ENCODE data around the gene KLHL9. TPM values are rescaled to one million over a fixed set of nuclear protein-coding genes. Genes with fewer than 3 reads are reported as not detected.
A peak's percentile ranks its signal among the peaks of the same experiment; 100 is the strongest.

Gene KLHL9
- total RNA-seq, 6 experiments from 2014 or later: 25.7 to 32.2 (median 29.9) TPM

DNA sequence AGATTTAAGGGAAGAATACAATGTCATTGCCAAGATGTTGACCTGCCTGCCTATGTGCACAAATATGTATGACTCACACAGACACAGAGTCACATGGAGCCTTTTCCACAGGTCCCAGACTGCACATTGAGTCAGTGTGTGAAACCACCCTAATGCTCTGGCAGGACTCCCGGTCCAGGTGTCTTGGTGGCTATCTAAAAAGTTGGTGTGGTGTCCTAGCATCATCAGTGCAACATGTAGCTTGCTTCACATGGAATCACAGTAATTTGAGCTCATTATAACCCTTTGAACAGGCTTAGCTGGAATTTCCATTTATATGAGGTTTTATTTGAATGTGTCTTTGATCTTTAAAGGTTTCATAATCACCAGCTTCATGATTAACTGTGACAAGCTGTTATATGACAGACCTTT lies 40.8 kb downstream of the KLHL9 start:
- TF ChIP-seq CTCF (IDR thresholded peaks at IDR 0.05): no peak
- H3K27me3 Mint-ChIP-seq (ENCODE audit: insufficient read depth): peaks cover 6% of the 10 kb centered on the region
- no peak overlapping the region for H3K27ac Mint-ChIP-seq
- H3K4me1 Mint-ChIP-seq (ENCODE audit: low read depth): peaks cover 6% of the 10 kb centered on the region
- H3K9me3 Mint-ChIP-seq: peaks cover 5% of the 10 kb centered on the region; the same call in 1 of the 2 replicates
- DNase-seq: peak; percentile 10
- no peaks in the 10 kb centered on the region for H3K36me3 Mint-ChIP-seq (ENCODE audit: low read depth)
- no peak overlapping the region for H3K4me3 Mint-ChIP-seq

- TF ChIP-seq CTCF (IDR thresholded peaks at IDR 0.05): no peak
- Mint-ChIP-seq H3K27me3 (ENCODE audit: insufficient read depth) (peaks cover 7% of the 10 kb centered on the region; the same call in 1 of the 2 replicates), H3K9me3 (no peaks in the 10 kb centered on the region), H3K36me3 (ENCODE audit: low read depth) (no peaks in the 10 kb centered on the region), H3K4me1 (ENCODE audit: low read depth) (peaks cover 6% of the 10 kb centered on the region), H3K4me3 (no peak overlapping the region), H3K27ac (no peak overlapping the region)
- no peak for DNase-seq
These were observed 45.4 kb downstream of the KLHL9 start for GRCh38 chr9:21289848-21290247.

GRCh38 chr9:21287280-21287679 lies 47.9 kb downstream of the KLHL9 start:
- no peak for DNase-seq
- Mint-ChIP-seq H3K4me3 (no peak overlapping the region), H3K9me3 (no peaks in the 10 kb centered on the region), H3K27ac (no peak overlapping the region), H3K4me1 (ENCODE audit: low read depth) (no peaks in the 10 kb centered on the region), H3K36me3 (ENCODE audit: low read depth) (no peaks in the 10 kb centered on the region), H3K27me3 (ENCODE audit: insufficient read depth) (peaks cover 7% of the 10 kb centered on the region; the same call in 1 of the 2 replicates)
- no peak for TF ChIP-seq CTCF (IDR thresholded peaks at IDR 0.05)

DNA sequence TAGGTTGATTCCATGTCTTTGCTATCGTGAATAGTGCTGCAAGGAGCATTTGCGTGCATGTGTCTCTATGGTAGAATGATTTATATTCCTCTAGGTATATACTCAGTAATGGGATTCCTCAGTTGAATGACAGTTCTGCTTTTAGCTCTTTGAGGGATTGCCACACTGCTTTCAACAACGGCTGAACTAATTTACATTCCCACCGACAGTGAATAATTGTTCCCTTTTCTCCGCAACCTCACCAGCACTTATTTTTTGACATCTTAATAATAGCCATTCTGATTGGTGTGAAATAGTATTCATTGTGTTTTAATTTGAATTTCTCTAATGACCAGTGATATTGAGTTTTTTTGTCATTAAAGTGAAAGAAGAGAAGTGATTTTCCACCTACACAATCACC lies 48.5 kb downstream of the KLHL9 start:
- DNase-seq: no peak
- H3K36me3 Mint-ChIP-seq (ENCODE audit: low read depth): no peaks in the 10 kb centered on the region
- H3K27me3 Mint-ChIP-seq (ENCODE audit: insufficient read depth): peaks cover 7% of the 10 kb centered on the region; the same call in 1 of the 2 replicates
- H3K9me3 Mint-ChIP-seq: no peaks in the 10 kb centered on the region
- no peak overlapping the region for H3K27ac Mint-ChIP-seq
- no peak for TF ChIP-seq CTCF (IDR thresholded peaks at IDR 0.05)
- no peak overlapping the region for H3K4me3 Mint-ChIP-seq
- no peaks in the 10 kb centered on the region for H3K4me1 Mint-ChIP-seq (ENCODE audit: low read depth)

- DNase-seq: no peak
- H3K27me3 Mint-ChIP-seq (ENCODE audit: insufficient read depth): peaks cover 7% of the 10 kb centered on the region; the same call in 1 of the 2 replicates
- H3K4me3 Mint-ChIP-seq: no peak overlapping the region
- TF ChIP-seq CTCF (IDR thresholded peaks at IDR 0.05): no peak
- no peak overlapping the region for H3K27ac Mint-ChIP-seq
- no peaks in the 10 kb centered on the region for H3K9me3 Mint-ChIP-seq
- no peaks in the 10 kb centered on the region for H3K4me1 Mint-ChIP-seq (ENCODE audit: low read depth)
- no peaks in the 10 kb centered on the region for H3K36me3 Mint-ChIP-seq (ENCODE audit: low read depth)
These were observed 49.1 kb downstream of the KLHL9 start for GRCh38 chr9:21286099-21286498.

GRCh38 chr9:21281275-21281674 lies 53.9 kb downstream of the KLHL9 start:
- Mint-ChIP-seq H3K27me3 (ENCODE audit: insufficient read depth) (peaks cover 8% of the 10 kb centered on the region; the same call in 1 of the 2 replicates), H3K9me3 (no peaks in the 10 kb centered on the region), H3K4me3 (no peak overlapping the region), H3K27ac (no peak overlapping the region), H3K4me1 (ENCODE audit: low read depth) (no peaks in the 10 kb centered on the region), H3K36me3 (ENCODE audit: low read depth) (no peaks in the 10 kb centered on the region)
- TF ChIP-seq CTCF (IDR thresholded peaks at IDR 0.05): no peak
- no peak for DNase-seq

Data from HFFc6 (cell line).